ENCODE data around the gene CFAP251. TPM values are rescaled to one million over a fixed set of nuclear protein-coding genes. Genes with fewer than 3 reads are reported as not detected.
A peak's percentile ranks its signal among the peaks of the same experiment; 100 is the strongest.

The CFAP251 gene
- total and polyA plus RNA-seq, 8 donors: 0.29 to 2.8 (median 1.2) TPM; not detected in 2

GRCh38 chr12:122021193-122021821 is 102.9 kb downstream of the CFAP251 start:
- 1 to 5% (median 2%) methylated on average over 7 to 57 of the region's 57 CpGs for WGBS, 5 donors
- DNase-seq: peak in 1 of 2 donors; percentile 65
- peak overlapping the region; percentile 72 to 93 (median 78) for H3K4me3 ChIP-seq

GRCh38 chr12:122021822-122022392 is 103.5 kb downstream of the CFAP251 start, which contains the start of gene BCL7A:
BCL7A (plus strand) TSS chr12:122021884; CDS start chr12:122022092, 208 bp downstream.
- peak within 1 kb of the TSS; percentile 69 to 85 (median 85) for H3K27ac ChIP-seq
- intact Hi-C loops (cut with DNase I; ENCODE audit: low total_unique reads): no loop called here
- no peaks in the 10 kb centered on the region for H3K9me3 ChIP-seq
- no peak for TF ChIP-seq POLR2AphosphoS5 (IDR thresholded peaks at IDR 0.05)
- TF ChIP-seq EP300 (IDR thresholded peaks at IDR 0.05): no peak
- TF ChIP-seq POLR2A (IDR thresholded peaks at IDR 0.05): no peak
- TF ChIP-seq CTCF (IDR thresholded peaks at IDR 0.05): no peak
- peak within 1 kb of the TSS; percentile 72 to 93 (median 78) for H3K4me3 ChIP-seq
- peak; percentile 70 to 93 for DNase-seq
- peaks cover 0 to 20% (median 8%) of the 10 kb centered on the region in 3 donors for H3K27me3 ChIP-seq
- H3K36me3 ChIP-seq: no peaks in the 10 kb centered on the region
- 0 to 1% (median 0%) methylated on average over 23 to 83 of the region's 83 CpGs for WGBS, 5 donors
- peaks cover 14 to 33% (median 29%) of the 10 kb centered on the region in 4 donors for H3K4me1 ChIP-seq

More at GRCh38 chr12:122021193-122021821, 102.9 kb downstream of the CFAP251 start:
- Histone ChIP-seq H3K4me1 (peaks cover 14 to 33% (median 29%) of the 10 kb centered on the region in 4 donors), H3K27me3 (peaks cover 0 to 20% (median 8%) of the 10 kb centered on the region in 3 donors), H3K27ac (peak overlapping the region in 4 of 5 donors; percentile 55 to 85 (median 68)), H3K36me3 (no peaks in the 10 kb centered on the region), H3K9me3 (no peaks in the 10 kb centered on the region)
- TF ChIP-seq CTCF (IDR thresholded peaks at IDR 0.05): no peak
- no peak for TF ChIP-seq POLR2AphosphoS5 (IDR thresholded peaks at IDR 0.05)
- no peak for TF ChIP-seq EP300 (IDR thresholded peaks at IDR 0.05)
- no peak for TF ChIP-seq POLR2A (IDR thresholded peaks at IDR 0.05)
- intact Hi-C loops (cut with DNase I; ENCODE audit: low total_unique reads): no loop called here

GRCh38 chr12:122022393-122023338 is 104.3 kb downstream of the CFAP251 start:
- no peaks in the 10 kb centered on the region for H3K36me3 ChIP-seq
- intact Hi-C loops (cut with DNase I; ENCODE audit: low total_unique reads): no loop called here
- 0 to 3% (median 0%) methylated on average over 34 to 123 of the region's 124 CpGs for WGBS, 5 donors
- TF ChIP-seq EP300 (IDR thresholded peaks at IDR 0.05): no peak
- TF ChIP-seq POLR2AphosphoS5 (IDR thresholded peaks at IDR 0.05): no peak
- no peak for TF ChIP-seq CTCF (IDR thresholded peaks at IDR 0.05)
- no peak for TF ChIP-seq POLR2A (IDR thresholded peaks at IDR 0.05)
- no peaks in the 10 kb centered on the region for H3K9me3 ChIP-seq
- peak overlapping the region; percentile 60 to 85 (median 82) for H3K27ac ChIP-seq
- H3K27me3 ChIP-seq: peaks cover 0 to 20% (median 8%) of the 10 kb centered on the region in 3 donors
- peak overlapping the region; percentile 72 to 93 (median 78) for H3K4me3 ChIP-seq
- peaks cover 14 to 33% (median 29%) of the 10 kb centered on the region in 4 donors for H3K4me1 ChIP-seq
- DNase-seq: peak; percentile 31 to 74

Data from stomach (tissue), 9 donors.